Left lung (tissue), 10 donors: Measurements from ENCODE around the gene DYNLT2. TPM values are rescaled to one million over a fixed set of nuclear protein-coding genes. Genes with fewer than 3 reads are reported as not detected.

Source experiments
- ATAC-seq: fragments of 200-7000 bp; cut with Tn5 transposase; one replicate; pipeline ENCODE4 v1.9.1; 2020; ENCODE audit warnings: moderate library complexity
- DNase-seq, 4 donors: peaks; one replicate each; pipeline ENCODE4 v3.0.0-alpha.2; 2013 to 2020
- H3K27ac ChIP-seq, 2 donors: fragments of 200-600 bp; sonication (generic) in 1 of 2; one replicate each; pipeline versions ENCODE4 v1.5.0 to v1.8.0; 2020 to 2021
- H3K27me3 ChIP-seq, 2 donors: fragments of 200-600 bp; sonication (generic) in 1 of 2; one replicate each; pipeline versions ENCODE4 v1.5.0 to v1.8.0; 2020 to 2021
- H3K36me3 ChIP-seq, 2 donors: fragments of 200-600 bp; sonication (generic) in 1 of 2; one replicate each; pipeline versions ENCODE4 v1.5.0 to v1.8.0; 2020 to 2021
- H3K4me1 ChIP-seq, 2 donors: fragments of 200-600 bp; one replicate each; pipeline ENCODE4 v1.8.0; 2021
- H3K4me3 ChIP-seq, 2 donors: fragments of 200-600 bp; sonication (generic) in 1 of 2; one replicate each; pipeline versions ENCODE4 v1.5.0 to v1.8.0; 2020 to 2021; ENCODE audit warnings: mild to moderate bottlenecking in 1 of 2
- H3K9me3 ChIP-seq, 2 donors: fragments of 200-600 bp; sonication (generic) in 1 of 2; one replicate each; pipeline versions ENCODE4 v1.5.0 to v1.8.0; 2020 to 2021
- intact Hi-C, 2 donors: fragments of 100-400 bp; cut with DNase I; formaldehyde crosslinking; loops; one replicate each; pipeline versions ENCODE4 v1.11.2 to v1.14.2; 2022
- polyA plus RNA-seq, 6 donors: library from polyadenylated mRNA; unstranded; fragments of 120-200 nt; gene quantifications; one replicate each; pipeline ENCODE4 v1.2.1, GENCODE V29; 2013; ENCODE audit not compliant: insufficient read length in 6 of 6
- total RNA-seq, 2 donors: library from RNA; stranded (reverse); fragmentation: NEBNext Ultra II Directional; extraction: Animal tissue kit (Norgen Biotek cat#: 25700); gene quantifications; one replicate each; pipeline ENCODE4 v1.2.1, GENCODE V29; 2021
- TF ChIP-seq, protein P1 (sequence below), 2 donors: fragments of 200-600 bp; sonication (generic) in 1 of 2; IDR thresholded peaks; one replicate each; pipeline versions ENCODE4 v1.5.0 to v1.8.0; 2021; ENCODE audit warnings: antibody characterized with exemption in 2 of 2
- donor health status: DM: no; HTN: yes; CAD: no.
- donor health status: DM: no; HTN: no; CAD: no.

Gene DYNLT2
- total and polyA plus RNA-seq, 8 donors = 1.4 to 10.6 (median 6.1) TPM

GRCh38 chr6:169783971-169784820 lies 32.8 kb upstream of the DYNLT2 start:
- H3K4me3 ChIP-seq = no peak overlapping the region
- ATAC-seq (no peak), DNase-seq (no peak)
- H3K27ac ChIP-seq = no peak overlapping the region
- peaks cover 0 to 25% of the 10 kb centered on the region in 2 donors for H3K36me3 ChIP-seq
- peaks cover 0 to 6% of the 10 kb centered on the region in 2 donors for H3K27me3 ChIP-seq
- H3K4me1 ChIP-seq = no peaks in the 10 kb centered on the region
- intact Hi-C loops = loop anchor here in 1 of 2 donors (10.0 kb wide), 1 partner anchor 741 kb away; no protein-coding TSS in a partner anchor
- no peaks in the 10 kb centered on the region for H3K9me3 ChIP-seq
- TF ChIP-seq, protein P1, sequence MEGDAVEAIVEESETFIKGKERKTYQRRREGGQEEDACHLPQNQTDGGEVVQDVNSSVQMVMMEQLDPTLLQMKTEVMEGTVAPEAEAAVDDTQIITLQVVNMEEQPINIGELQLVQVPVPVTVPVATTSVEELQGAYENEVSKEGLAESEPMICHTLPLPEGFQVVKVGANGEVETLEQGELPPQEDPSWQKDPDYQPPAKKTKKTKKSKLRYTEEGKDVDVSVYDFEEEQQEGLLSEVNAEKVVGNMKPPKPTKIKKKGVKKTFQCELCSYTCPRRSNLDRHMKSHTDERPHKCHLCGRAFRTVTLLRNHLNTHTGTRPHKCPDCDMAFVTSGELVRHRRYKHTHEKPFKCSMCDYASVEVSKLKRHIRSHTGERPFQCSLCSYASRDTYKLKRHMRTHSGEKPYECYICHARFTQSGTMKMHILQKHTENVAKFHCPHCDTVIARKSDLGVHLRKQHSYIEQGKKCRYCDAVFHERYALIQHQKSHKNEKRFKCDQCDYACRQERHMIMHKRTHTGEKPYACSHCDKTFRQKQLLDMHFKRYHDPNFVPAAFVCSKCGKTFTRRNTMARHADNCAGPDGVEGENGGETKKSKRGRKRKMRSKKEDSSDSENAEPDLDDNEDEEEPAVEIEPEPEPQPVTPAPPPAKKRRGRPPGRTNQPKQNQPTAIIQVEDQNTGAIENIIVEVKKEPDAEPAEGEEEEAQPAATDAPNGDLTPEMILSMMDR (IDR thresholded peaks at IDR 0.05) = no peak

- no peak for ATAC-seq
- intact Hi-C loops = loop anchor here in 1 of 2 donors (10.0 kb wide), 1 partner anchor 741 kb away; no protein-coding TSS in a partner anchor
- TF ChIP-seq, protein P1 (IDR thresholded peaks at IDR 0.05) = no peak
- Histone ChIP-seq H3K9me3 (no peaks in the 10 kb centered on the region), H3K27ac (no peak overlapping the region), H3K4me3 (no peak overlapping the region), H3K4me1 (no peaks in the 10 kb centered on the region), H3K36me3 (peaks cover 0 to 30% of the 10 kb centered on the region in 2 donors), H3K27me3 (no peaks in the 10 kb centered on the region)
- no peak for DNase-seq
Observed at GRCh38 chr6:169783401-169783800, 32.0 kb upstream of the DYNLT2 start.

GRCh38 chr6:169782966-169783365 lies 31.6 kb upstream of the DYNLT2 start:
- intact Hi-C loops = loop anchor here in 1 of 2 donors (10.0 kb wide), 1 partner anchor 742 kb away; no protein-coding TSS in a partner anchor
- Histone ChIP-seq H3K4me1 (no peaks in the 10 kb centered on the region), H3K27me3 (no peaks in the 10 kb centered on the region)

GRCh38 chr6:169780571-169781091 lies 29.3 kb upstream of the DYNLT2 start:
- Histone ChIP-seq H3K36me3 (peaks cover 0 to 55% of the 10 kb centered on the region in 2 donors), H3K4me1 (no peaks in the 10 kb centered on the region), H3K4me3 (no peak overlapping the region), H3K27ac (no peak overlapping the region), H3K27me3 (no peaks in the 10 kb centered on the region), H3K9me3 (no peaks in the 10 kb centered on the region)
- DNase-seq (peak in 2 of 4 donors; percentile 44 to 46), ATAC-seq (no peak)
- intact Hi-C loops = loop anchor here in 1 of 2 donors (10.0 kb wide), 1 partner anchor 744 kb away; no protein-coding TSS in a partner anchor
- TF ChIP-seq, protein P1 (IDR thresholded peaks at IDR 0.05) = no peak

More at GRCh38 chr6:169782966-169783365, 31.6 kb upstream of the DYNLT2 start:
- DNase-seq = no peak
- Histone ChIP-seq H3K9me3 (no peaks in the 10 kb centered on the region), H3K27ac (no peak overlapping the region), H3K36me3 (peaks cover 0 to 31% of the 10 kb centered on the region in 2 donors), H3K4me3 (no peak overlapping the region)
- TF ChIP-seq, protein P1 (IDR thresholded peaks at IDR 0.05) = no peak
- ATAC-seq = no peak

- Histone ChIP-seq H3K4me3 (no peak overlapping the region), H3K27me3 (no peaks in the 10 kb centered on the region), H3K36me3 (peaks cover 0 to 57% of the 10 kb centered on the region in 2 donors), H3K27ac (no peak overlapping the region), H3K9me3 (no peaks in the 10 kb centered on the region), H3K4me1 (no peaks in the 10 kb centered on the region)
- TF ChIP-seq, protein P1 (IDR thresholded peaks at IDR 0.05) = no peak
- DNase-seq = no peak
- intact Hi-C loops = loop anchor here in 1 of 2 donors (10.0 kb wide), 1 partner anchor 745 kb away; no protein-coding TSS in a partner anchor
- ATAC-seq = no peak
Observed at GRCh38 chr6:169779896-169780295, 28.5 kb upstream of the DYNLT2 start.
